DMS 273 treated with DMSO at 0.1 percent for 48 hours (cell line): Measurements from ENCODE around the gene HHEX.

Experiments
- DNase-seq: peaks from one replicate; lab custom pipeline; 2025; lab: John Stamatoyannopoulos, UW

Gene HHEX

GRCh38 chr10:92693534-92693893, 3.8 kb downstream of the HHEX start:
- no peak for DNase-seq

GRCh38 chr10:92695679-92696605, 6.2 kb downstream of the HHEX start:
- DNase-seq, result no peak

- DNase-seq, result no peak
Observed at GRCh38 chr10:92696606-92697383, 7.0 kb downstream of the HHEX start.

- no peak for DNase-seq
Observed at GRCh38 chr10:92697663-92698511, 8.1 kb downstream of the HHEX start.

- no peak for DNase-seq
Observed at GRCh38 chr10:92699193-92699517, 9.4 kb downstream of the HHEX start.

GRCh38 chr10:92699518-92700381, 10.0 kb downstream of the HHEX start:
- no peak for DNase-seq

- no peak for DNase-seq
Observed at GRCh38 chr10:92702301-92702916, 12.7 kb downstream of the HHEX start.

- DNase-seq, result no peak
Observed at GRCh38 chr10:92712016-92712889, 22.5 kb downstream of the HHEX start.

- no peak for DNase-seq
Observed at GRCh38 chr10:92714152-92714845, 24.5 kb downstream of the HHEX start.

- DNase-seq, result no peak
Observed at GRCh38 chr10:92714872-92715271, 25.1 kb downstream of the HHEX start.

GRCh38 chr10:92719991-92720830, 30.5 kb downstream of the HHEX start:
- no peak for DNase-seq

GRCh38 chr10:92720831-92721165, 31.0 kb downstream of the HHEX start:
- DNase-seq, result no peak

- no peak for DNase-seq
Observed at GRCh38 chr10:92722349-92722748, 32.6 kb downstream of the HHEX start.

GRCh38 chr10:92727141-92727540, 37.4 kb downstream of the HHEX start:
- no peak for DNase-seq

GRCh38 chr10:92727550-92727949, 37.8 kb downstream of the HHEX start:
- no peak for DNase-seq

- DNase-seq, result no peak
Observed at GRCh38 chr10:92729886-92730285, 40.1 kb downstream of the HHEX start.

GRCh38 chr10:92732958-92733357, 43.2 kb downstream of the HHEX start:
- no peak for DNase-seq

GRCh38 chr10:92734301-92734700, 44.5 kb downstream of the HHEX start:
- no peak for DNase-seq

- DNase-seq, result no peak
Observed at GRCh38 chr10:92735938-92736337, 46.2 kb downstream of the HHEX start.
